T-cell (primary cell): Measurements from ENCODE around the gene NOP16. TPM values are rescaled to one million over a fixed set of nuclear protein-coding genes. Genes with fewer than 3 reads are reported as not detected.

Experiments used
- ATAC-seq, 4 experiments: fragments of 200-7000 bp in 3 of 4; fragments of 150-1000 bp in 1 of 4; cut with Tn5 transposase; replicated peaks in 1 of 4; 1 replicate in 3 of 4; 2 replicates in 1 of 4; pipeline ENCODE4 v1.10.0; 2021; ENCODE audit warnings: moderate library complexity in 3 of 4, mild to moderate bottlenecking in 2 of 4, moderate number of reproducible peaks in 1 of 4
- CTCF ChIA-PET, 2 donors: fragments of 300-600 bp; sonication (Branson Sonifier 250); formaldehyde crosslinking; loops; one replicate each; lab custom pipeline; 2022; ENCODE audit warnings: antibody characterized with exemption in 2 of 2; lab: Charles Lee
- POLR2A ChIA-PET, 2 donors: fragments of 300-600 bp; sonication (Branson Sonifier 250); formaldehyde crosslinking; loops; one replicate each; lab custom pipeline; 2022; ENCODE audit warnings: antibody characterized with exemption in 2 of 2; lab: Charles Lee
- DNase-seq, 35 experiments: peaks; one replicate each; pipeline versions ENCODE4 v3.0.0 to v3.0.0-alpha.2; 2013 to 2023
- H3K27ac ChIP-seq: one replicate; pipeline ENCODE4 v1.5.1; 2013; ENCODE audit warnings: low read length
- H3K27me3 ChIP-seq, 2 experiments: replicated peaks in 1 of 2; 1 replicate in 1 of 2; 2 replicates in 1 of 2; pipeline versions ENCODE4 v1.6.1 to v1.7.0; 2013; ENCODE audit warnings: low read length in 1 of 2, mixed read lengths in 1 of 2; ENCODE audit not compliant: control insufficient read depth in 2 of 2, insufficient read depth in 2 of 2; ENCODE audit errors: extremely low read depth in 1 of 2
- H3K36me3 ChIP-seq, 2 donors: 1 replicate in 1 of 2; 2 replicates in 1 of 2; pipeline versions ENCODE4 v1.6.1 to v1.7.0; 2013; ENCODE audit warnings: low read length in 1 of 2; ENCODE audit not compliant: control insufficient read depth in 2 of 2, insufficient read depth in 1 of 2; ENCODE audit errors: extremely low read depth in 1 of 2
- H3K4me1 ChIP-seq, 2 experiments: 1 replicate in 1 of 2; 2 replicates in 1 of 2; pipeline versions ENCODE4 v1.6.1 to v1.7.0; 2013; ENCODE audit warnings: low read length in 2 of 2, mixed read lengths in 1 of 2; ENCODE audit not compliant: insufficient read depth in 2 of 2, control insufficient read depth in 1 of 2; ENCODE audit errors: extremely low read depth in 1 of 2
- H3K4me3 ChIP-seq, 2 donors: 1 replicate in 1 of 2; 2 replicates in 1 of 2; pipeline versions ENCODE4 v1.5.1 to v1.7.0; 2013; ENCODE audit warnings: mild to moderate bottlenecking in 2 of 2, low read length in 1 of 2, moderate library complexity in 1 of 2; ENCODE audit not compliant: control insufficient read depth in 1 of 2; ENCODE audit errors: extremely low read depth in 1 of 2
- H3K9me3 ChIP-seq: 2 replicates; pipeline ENCODE4 v1.7.0; 2013
- H3K27ac Mint-ChIP-seq, 2 donors: one replicate each; pipeline ENCODE4 v1.8.0; 2020 to 2021; ENCODE audit warnings: mild to moderate bottlenecking in 2 of 2, mixed read lengths in 2 of 2
- H3K27me3 Mint-ChIP-seq, 2 donors: one replicate each; pipeline ENCODE4 v1.8.0; 2021 to 2022; ENCODE audit warnings: mixed read lengths in 2 of 2
- H3K36me3 Mint-ChIP-seq: one replicate; pipeline ENCODE4 v1.8.0; 2021; ENCODE audit warnings: mixed read lengths
- H3K4me1 Mint-ChIP-seq, 3 donors: one replicate each; pipeline ENCODE4 v1.8.0; 2020 to 2022; ENCODE audit warnings: mixed read lengths in 3 of 3, mild to moderate bottlenecking in 1 of 3
- H3K4me3 Mint-ChIP-seq, 3 donors: one replicate each; pipeline ENCODE4 v1.8.0; 2020 to 2022; ENCODE audit warnings: mild to moderate bottlenecking in 3 of 3, mixed read lengths in 3 of 3, moderate library complexity in 3 of 3
- H3K9me3 Mint-ChIP-seq, 3 donors: one replicate each; pipeline ENCODE4 v1.8.0; 2020 to 2022; ENCODE audit warnings: mixed read lengths in 3 of 3
- WGBS: methylation state at CpG from one replicate; pipeline ENCODE4 v1.1.5; 2013; ENCODE audit warnings: missing lambda C conversion rate; ENCODE audit not compliant: insufficient coverage; 5-methylcytosine and 5-hydroxymethylcytosine counted together
- total RNA-seq, 35 experiments: library from RNA in 6 of 35; stranded (reverse) in 6 of 35; fragments of 120-200 nt in 1 of 35; gene quantifications; one replicate each; pipeline versions ENCODE4 v1.2.1 to v1.2.4 and lab custom pipeline; 2013 to 2026

NOP16 gene
- total RNA-seq, 5 donors from 2014 or later (not counting 1 experiment from before 2014, with no cell fraction given), result 10.4 to 29.3 (median 28.3) TPM

- ATAC-seq (no peak), DNase-seq (no peak)
- H3K27me3 ChIP-seq, result no peaks in the 10 kb centered on the region
- H3K9me3 ChIP-seq, result no peaks in the 10 kb centered on the region
- H3K27me3 Mint-ChIP-seq, result no peaks in the 10 kb centered on the region
- H3K27ac Mint-ChIP-seq, result no peak overlapping the region
- no peaks in the 10 kb centered on the region for H3K9me3 Mint-ChIP-seq
- peak overlapping the region; percentile 63 to 78 for H3K4me3 ChIP-seq
- peak overlapping the region; percentile 72 to 77 (median 74) for H3K4me3 Mint-ChIP-seq
- POLR2A ChIA-PET, result no interaction called here
- H3K36me3 Mint-ChIP-seq, result peaks cover 17% of the 10 kb centered on the region
- CTCF ChIA-PET, result no interaction called here
- H3K27ac ChIP-seq, result no peak overlapping the region
- H3K4me1 Mint-ChIP-seq, result peaks cover 17 to 29% (median 20%) of the 10 kb centered on the region in 3 donors
- WGBS, result 88% methylated on average over 36 of the region's 38 CpGs
- H3K4me1 ChIP-seq, result peaks cover 8 to 25% of the 10 kb centered on the region in 2 experiments
- H3K36me3 ChIP-seq, result peaks cover 0 to 14% of the 10 kb centered on the region in 2 donors
Measured at GRCh38 chr5:176366232-176366894, 22.0 kb downstream of the NOP16 start.

GRCh38 chr5:176365351-176366231 lies 22.8 kb downstream of the NOP16 start, which contains the start of gene ARL10:
Gene ARL10 (plus strand): TSS chr5:176365487. CDS start chr5:176365564, 77 bp downstream.
- H3K9me3 Mint-ChIP-seq, result no peaks in the 10 kb centered on the region
- peak; percentile 28 to 43 (median 32) for ATAC-seq
- H3K36me3 Mint-ChIP-seq, result peaks cover 14% of the 10 kb centered on the region
- peak within 1 kb of the TSS; percentile 72 to 77 (median 77) for H3K4me3 Mint-ChIP-seq
- Histone ChIP-seq H3K36me3 (peaks cover 0 to 14% of the 10 kb centered on the region in 2 donors), H3K9me3 (no peaks in the 10 kb centered on the region), H3K4me1 (peaks cover 11 to 32% of the 10 kb centered on the region in 2 experiments), H3K27ac (peak within 1 kb of the TSS; percentile 27), H3K4me3 (peak within 1 kb of the TSS; percentile 63 to 78), H3K27me3 (no peaks in the 10 kb centered on the region)
- DNase-seq, result peak in 30 of 35 experiments; percentile 10 to 60 (median 32)
- 2% methylated on average over 90 of the region's 108 CpGs for WGBS
- peak within 1 kb of the TSS in 1 of 2 donors; percentile 44 for H3K27ac Mint-ChIP-seq
- POLR2A ChIA-PET, result no interaction called here
- H3K27me3 Mint-ChIP-seq, result no peaks in the 10 kb centered on the region
- H3K4me1 Mint-ChIP-seq, result peaks cover 20 to 29% (median 22%) of the 10 kb centered on the region in 3 donors
- CTCF ChIA-PET, result no interaction called here

GRCh38 chr5:176364765-176365350 lies 23.5 kb downstream of the NOP16 start:
- DNase-seq (peak in 1 of 35 experiments; percentile 37), ATAC-seq (no peak)
- Histone ChIP-seq H3K27me3 (no peaks in the 10 kb centered on the region), H3K27ac (peak overlapping the region; percentile 27), H3K4me1 (peaks cover 13 to 40% of the 10 kb centered on the region in 2 experiments), H3K9me3 (no peaks in the 10 kb centered on the region), H3K36me3 (peaks cover 0 to 13% of the 10 kb centered on the region in 2 donors), H3K4me3 (peak overlapping the region; percentile 63 to 78)
- Mint-ChIP-seq H3K9me3 (no peaks in the 10 kb centered on the region), H3K36me3 (peaks cover 13% of the 10 kb centered on the region), H3K4me3 (peak overlapping the region; percentile 69 to 77 (median 71)), H3K27ac (peak overlapping the region in 1 of 2 donors; percentile 44), H3K27me3 (no peaks in the 10 kb centered on the region), H3K4me1 (peaks cover 21 to 30% (median 22%) of the 10 kb centered on the region in 3 donors)
- CTCF ChIA-PET, result interaction anchor here in 1 of 2 donors (0.6 kb wide), 2 partner anchors 35 to 667 kb away, joined by 3 to 4 read pairs; no protein-coding TSS in a partner anchor
- WGBS, result 22% methylated on average over 16 of the region's 28 CpGs
- POLR2A ChIA-PET, result no interaction called here

- H3K36me3 ChIP-seq, result peaks cover 0 to 15% of the 10 kb centered on the region in 2 donors
- Mint-ChIP-seq H3K36me3 (peaks cover 10% of the 10 kb centered on the region), H3K4me3 (peak overlapping the region; percentile 92 to 98 (median 98)), H3K4me1 (peaks cover 33 to 42% (median 38%) of the 10 kb centered on the region in 3 donors), H3K27ac (peak overlapping the region; percentile 95 to 99), H3K9me3 (no peaks in the 10 kb centered on the region), H3K27me3 (no peaks in the 10 kb centered on the region)
- DNase-seq (peak in 1 of 35 experiments; percentile 1), ATAC-seq (no peak)
- ChIA-PET CTCF (interaction anchor here (0.7 to 2.2 kb wide), 4 partner anchors 9 to 624 kb away, joined by 3 to 12 read pairs (median 5); partner anchors contain the start of genes HIGD2A (in 1 of the 2) and NOP16 (in 1 of the 2)), POLR2A (interaction anchor here (0.6 kb wide), 3 partner anchors 20 to 40 kb away, joined by 3 read pairs; no protein-coding TSS in a partner anchor)
- H3K9me3 ChIP-seq, result no peaks in the 10 kb centered on the region
- H3K27ac ChIP-seq, result peak overlapping the region; percentile 71
- WGBS, result no CpG with 5 or more reads among the region's 8 CpGs
- H3K4me3 ChIP-seq, result peak overlapping the region; percentile 11 to 95
- peaks cover 14 to 45% of the 10 kb centered on the region in 2 experiments for H3K4me1 ChIP-seq
- H3K27me3 ChIP-seq, result no peaks in the 10 kb centered on the region
Measured at GRCh38 chr5:176362233-176362490, 26.2 kb downstream of the NOP16 start.

- Mint-ChIP-seq H3K4me3 (peak within 1 kb of the TSS; percentile 92 to 98 (median 98)), H3K27ac (peak within 1 kb of the TSS; percentile 95 to 99), H3K4me1 (peaks cover 32 to 41% (median 36%) of the 10 kb centered on the region in 3 donors), H3K9me3 (no peaks in the 10 kb centered on the region), H3K27me3 (no peaks in the 10 kb centered on the region), H3K36me3 (peaks cover 13% of the 10 kb centered on the region)
- CTCF ChIA-PET, result interaction anchor here (0.7 to 2.2 kb wide), 4 partner anchors 9 to 624 kb away, joined by 3 to 12 read pairs (median 5); partner anchors contain the start of genes HIGD2A (in 1 of the 2) and NOP16 (in 1 of the 2)
- peaks cover 14 to 44% of the 10 kb centered on the region in 2 experiments for H3K4me1 ChIP-seq
- H3K27me3 ChIP-seq, result no peaks in the 10 kb centered on the region
- under 1% methylated on average over 44 of the region's 56 CpGs for WGBS
- peak; percentile 91 to 92 (median 92) for ATAC-seq
- POLR2A ChIA-PET, result interaction anchor here (0.5 to 0.6 kb wide), 4 partner anchors 20 to 121 kb away, joined by 3 read pairs; no protein-coding TSS in a partner anchor
- peak within 1 kb of the TSS; percentile 92 to 95 for H3K4me3 ChIP-seq
- peaks cover 0 to 17% of the 10 kb centered on the region in 2 donors for H3K36me3 ChIP-seq
- peak within 1 kb of the TSS; percentile 72 for H3K27ac ChIP-seq
- peak; percentile 89 to 97 (median 96) for DNase-seq
- no peaks in the 10 kb centered on the region for H3K9me3 ChIP-seq
Measured at GRCh38 chr5:176361437-176362232, 26.8 kb downstream of the NOP16 start, which contains the start of gene KIAA1191. Gene KIAA1191 (minus strand): TSS chr5:176361764. CDS start chr5:176359508, 2,256 bp downstream.
